Endothelial cell of umbilical vein (primary cell): ENCODE measurements around the gene MOB3C. TPM values are rescaled to one million over a fixed set of nuclear protein-coding genes. Genes with fewer than 3 reads are reported as not detected.

ENCODE experiments used
- BruUV-seq: library from RNA; stranded (reverse); fragments of 400-500 nt; replicated peaks from 2 replicates; lab custom pipeline; 2021; lab: Mats Ljungman, UMichigan
- CTCF ChIA-PET: fragments of 300-600, 350-600 bp; sonication (Branson Sonifier 250); formaldehyde crosslinking; loops from one replicate; lab custom pipeline; 2021; ENCODE audit warnings: antibody characterized with exemption, inconsistent platforms; lab: Charles Lee
- POLR2A ChIA-PET: fragments of 300-600, 350-600 bp; sonication (Branson Sonifier 250); formaldehyde crosslinking; loops from one replicate; lab custom pipeline; 2021; ENCODE audit warnings: antibody characterized with exemption, inconsistent platforms; lab: Charles Lee
- DNase-seq: peaks from one replicate; pipeline ENCODE4 v3.0.0-alpha.2; 2011; ENCODE audit warnings: low read depth, low spot score
- FAIRE-seq: peaks from 2 replicates; lab custom pipeline; 2011; peaks lifted over from hg19 to GRCh38; lab: Jason Lieb, UNC
- H2AFZ ChIP-seq: 2 replicates; pipeline ENCODE4 v1.6.0; 2012; ENCODE audit warnings: low read depth, low read length, control low read depth, inconsistent platforms
- H3K27ac ChIP-seq: 2 replicates; pipeline ENCODE4 v1.5.1; 2011; ENCODE audit warnings: low read depth, mild to moderate bottlenecking, control low read depth, low read length, moderate library complexity; ENCODE audit not compliant: insufficient read depth
- H3K27me3 ChIP-seq, 2 experiments: 2 replicates each; pipeline versions ENCODE4 v1.6.0 to v1.6.1; 2011; ENCODE audit warnings: low read length in 2 of 2, mixed read lengths in 1 of 2; ENCODE audit not compliant: control insufficient read depth in 2 of 2, insufficient read depth in 2 of 2
- H3K36me3 ChIP-seq, 2 experiments: 2 replicates in 1 of 2; 3 replicates in 1 of 2; pipeline ENCODE4 v1.5.1; 2011; ENCODE audit warnings: low read length in 2 of 2, mild to moderate bottlenecking in 1 of 2, moderate library complexity in 1 of 2; ENCODE audit not compliant: control insufficient read depth in 2 of 2, insufficient read depth in 2 of 2; ENCODE audit errors: extremely low read depth in 1 of 2
- H3K4me1 ChIP-seq: 3 replicates; pipeline ENCODE4 v1.5.1; 2011; ENCODE audit warnings: mild to moderate bottlenecking, low read length; ENCODE audit not compliant: control insufficient read depth, insufficient read depth; ENCODE audit errors: extremely low read depth
- H3K4me2 ChIP-seq: 2 replicates; pipeline ENCODE4 v1.6.1; 2011; ENCODE audit warnings: low read length, control low read depth, mixed read lengths; ENCODE audit not compliant: insufficient read depth
- H3K4me3 ChIP-seq, 3 experiments: fragments of 200-600 bp in 1 of 3; sonication (generic), shearing (Covaris generic) in 1 of 3; replicated peaks in 1 of 3; 2 replicates each; pipeline ENCODE4 v1.5.1; 2011 to 2016; ENCODE audit warnings: control low read depth in 3 of 3, low read length in 3 of 3, mild to moderate bottlenecking in 2 of 3, inconsistent platforms in 1 of 3, low read depth in 1 of 3, moderate library complexity in 1 of 3; ENCODE audit not compliant: insufficient read depth in 1 of 3
- H3K79me2 ChIP-seq: 2 replicates; pipeline ENCODE4 v1.6.0; 2012; ENCODE audit warnings: low read length, inconsistent platforms; ENCODE audit not compliant: control insufficient read depth, insufficient read depth
- H3K9ac ChIP-seq: replicated peaks from 2 replicates; pipeline ENCODE3; 2011; ENCODE audit warnings: low read length, control low read depth; ENCODE audit not compliant: insufficient read depth; ENCODE audit errors: extremely low read depth
- H3K9me1 ChIP-seq: replicated peaks from 3 replicates; pipeline ENCODE4 v1.6.0; 2011; ENCODE audit warnings: mild to moderate bottlenecking, low read length; ENCODE audit not compliant: control insufficient read depth, insufficient read depth; ENCODE audit errors: extremely low read depth
- H3K9me3 ChIP-seq: replicated peaks from 2 replicates; pipeline ENCODE4 v1.5.1; 2012; ENCODE audit warnings: low read length, inconsistent platforms; ENCODE audit not compliant: control insufficient read depth, insufficient read depth
- H4K20me1 ChIP-seq: replicated peaks from 2 replicates; pipeline ENCODE3; 2011; ENCODE audit warnings: mild to moderate bottlenecking, low read length; ENCODE audit not compliant: control insufficient read depth, insufficient read depth; ENCODE audit errors: extremely low read depth
- CTCF ChIP-seq, 2 donors: IDR thresholded peaks; 1 replicate in 1 of 2; 2 replicates in 1 of 2; pipeline ENCODE4 v1.5.1; 2011; ENCODE audit warnings: low read length in 2 of 2, mild to moderate bottlenecking in 2 of 2, moderate library complexity in 2 of 2, control low read depth in 1 of 2, inconsistent platforms in 1 of 2, low read depth in 1 of 2; ENCODE audit not compliant: insufficient read depth in 1 of 2; ENCODE audit errors: extremely low read depth in 1 of 2
- EZH2 ChIP-seq: IDR thresholded peaks from 2 replicates; pipeline ENCODE4 v1.6.1; 2012; ENCODE audit warnings: borderline replicate concordance, low read depth, mild to moderate bottlenecking, moderate library complexity, low read length, inconsistent platforms; ENCODE audit not compliant: severe bottlenecking
- FOS ChIP-seq: IDR thresholded peaks from 2 replicates; pipeline ENCODE4 v1.6.1; 2011; ENCODE audit warnings: mild to moderate bottlenecking, low read length, moderate library complexity, borderline replicate concordance; ENCODE audit not compliant: insufficient read depth
- GATA2 ChIP-seq: IDR thresholded peaks from 2 replicates; pipeline ENCODE4 v1.7.0; 2011; ENCODE audit warnings: low read depth, mild to moderate bottlenecking, moderate library complexity, mixed read lengths, low read length; ENCODE audit not compliant: insufficient read length, insufficient read depth
- JUN ChIP-seq: IDR thresholded peaks from 2 replicates; pipeline ENCODE4 v1.6.1; 2011; ENCODE audit warnings: borderline replicate concordance, low read depth; ENCODE audit not compliant: insufficient read length, insufficient read depth
- MAX ChIP-seq: IDR thresholded peaks from 2 replicates; pipeline ENCODE4 v1.6.1; 2011; ENCODE audit not compliant: insufficient read depth, insufficient read length
- MYC ChIP-seq: IDR thresholded peaks from one replicate; pipeline ENCODE4 v1.6.1; 2011; ENCODE audit warnings: mild to moderate bottlenecking, low read depth, low read length
- POLR2A ChIP-seq: IDR thresholded peaks from 2 replicates; pipeline ENCODE4 v1.6.1; 2012; ENCODE audit warnings: low read depth, mild to moderate bottlenecking, control low read depth, low read length
- POLR2AphosphoS5 ChIP-seq: IDR thresholded peaks from 2 replicates; pipeline ENCODE4 v1.6.1; 2012; ENCODE audit warnings: low read depth, mild to moderate bottlenecking, control low read depth, low read length, moderate library complexity; ENCODE audit not compliant: insufficient read depth
- dilution Hi-C: fragments of 300-500 bp; cut with MboI; formaldehyde crosslinking; loops from one replicate; pipeline ENCODE4 v1.15.0; 2019; ENCODE audit warnings: low sequenced_read_pairs; ENCODE audit not compliant: extremely low pct_ligation_motif_present
- intact Hi-C: fragments of 100-400 bp; cut with micrococcal nuclease; formaldehyde crosslinking; loops from one replicate; pipeline ENCODE4 v1.10.0; 2022
- polyA plus RNA-seq, 4 experiments: library from polyadenylated mRNA; depleted of rRNA in 3 of 4; stranded (reverse) in 3 of 4; unstranded in 1 of 4; fragments of >200 nt; gene quantifications; 2 replicates each; pipeline versions ENCODE4 v1.2.1 to v1.2.3, GENCODE V29; 2011 to 2012; ENCODE audit warnings: missing spikeins in 1 of 4
- total RNA-seq: library from RNA; stranded (reverse); gene quantifications from 2 replicates; pipeline ENCODE4 v1.2.3, GENCODE V29; 2021

The MOB3C gene
- total and polyA plus RNA-seq, 2 donors (not counting 3 experiments of a cell fraction or from before 2014, with no cell fraction given) = 6.1 to 8.4 TPM

DNA sequence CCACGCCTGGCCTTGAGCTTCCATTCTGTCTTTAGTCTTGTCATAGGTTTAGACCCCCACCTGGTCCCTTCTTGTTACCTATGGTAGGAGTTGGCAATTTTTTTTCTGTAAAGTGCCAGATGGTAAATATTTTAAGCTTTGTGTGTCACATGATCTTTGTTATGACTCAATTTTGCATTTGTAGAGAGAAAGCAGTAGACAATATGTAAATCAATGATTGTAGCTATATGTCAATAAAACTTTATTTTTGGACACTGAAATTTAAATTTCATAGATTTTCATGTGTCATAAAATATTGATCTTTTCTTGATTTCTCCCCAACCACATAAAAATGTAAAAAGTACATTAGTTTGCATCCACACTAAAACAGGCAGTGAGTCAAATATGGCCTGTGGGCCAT is 20.6 kb downstream of the MOB3C start:
- intact Hi-C loops = no loop called here
- Histone ChIP-seq H2AFZ (no peak overlapping the region), H3K4me3 (no peak overlapping the region), H3K9me3 (no peaks in the 10 kb centered on the region), H3K4me1 (no peaks in the 10 kb centered on the region), H4K20me1 (no peaks in the 10 kb centered on the region), H3K9ac (no peak overlapping the region), H3K27ac (no peak overlapping the region), H3K9me1 (no peaks in the 10 kb centered on the region), H3K79me2 (no peaks in the 10 kb centered on the region), H3K4me2 (no peak overlapping the region), H3K27me3 (no peaks in the 10 kb centered on the region), H3K36me3 (peaks cover 0 to 8% of the 10 kb centered on the region in 2 experiments)
- dilution Hi-C loops = no loop called here
- no peak for DNase-seq
- FAIRE-seq = no peak
- TF ChIP-seq POLR2AphosphoS5 (no peak), FOS (no peak), GATA2 (no peak), MYC (no peak), CTCF (IDR thresholded peaks at IDR 0.05; ENCODE audit: extremely low read depth in 1 of 2, insufficient read depth in 1 of 2, low read depth in 1 of 2, low read length in 2 of 2) (no peak), EZH2 (no peak), MAX (no peak), JUN (no peak), POLR2A (no peak)
- no TSS peak for BruUV-seq
- ChIA-PET CTCF (interaction anchor here (0.7 to 1.8 kb wide), 2 partner anchors 8 to 12 kb away, joined by 4 to 5 read pairs; partner anchors contain the start of gene MKNK1), POLR2A (interaction anchor here (0.7 kb wide), 1 partner anchor 84 kb away, joined by 3 read pairs; no protein-coding TSS in a partner anchor)
